Fibroblast of mammary gland (primary cell): ENCODE measurements around the gene GABRG2.

Experiments used
- DNase-seq: peaks from one replicate; pipeline ENCODE4 v3.0.0-alpha.2; 2010; ENCODE audit warnings: low read depth
- H3K4me3 ChIP-seq: 2 replicates; pipeline ENCODE4 v1.5.1; 2011; ENCODE audit warnings: low read depth, mild to moderate bottlenecking, low read length, moderate library complexity; ENCODE audit not compliant: control insufficient read depth
- CTCF ChIP-seq: conservative IDR thresholded peaks from 2 replicates; pipeline ENCODE4 v1.5.1; 2011; ENCODE audit warnings: low read depth, low read length, inconsistent platforms; ENCODE audit not compliant: control insufficient read depth, insufficient read depth

GABRG2 gene

GRCh38 chr5:162067162-162067561 lies 411 bp upstream of the GABRG2 start:
- no peak for TF ChIP-seq CTCF
- no peak overlapping the region for H3K4me3 ChIP-seq

GRCh38 chr5:162068412-162068811 lies 839 bp downstream of the GABRG2 start:
- no peak for TF ChIP-seq CTCF
- peak; percentile 1 for DNase-seq
- no peak overlapping the region for H3K4me3 ChIP-seq

More at GRCh38 chr5:162067162-162067561, 411 bp upstream of the GABRG2 start:
- no peak for DNase-seq

GRCh38 chr5:162068936-162069335 lies 1.4 kb downstream of the GABRG2 start:
- TF ChIP-seq CTCF = no peak
- DNase-seq = no peak
- no peak overlapping the region for H3K4me3 ChIP-seq

DNA sequence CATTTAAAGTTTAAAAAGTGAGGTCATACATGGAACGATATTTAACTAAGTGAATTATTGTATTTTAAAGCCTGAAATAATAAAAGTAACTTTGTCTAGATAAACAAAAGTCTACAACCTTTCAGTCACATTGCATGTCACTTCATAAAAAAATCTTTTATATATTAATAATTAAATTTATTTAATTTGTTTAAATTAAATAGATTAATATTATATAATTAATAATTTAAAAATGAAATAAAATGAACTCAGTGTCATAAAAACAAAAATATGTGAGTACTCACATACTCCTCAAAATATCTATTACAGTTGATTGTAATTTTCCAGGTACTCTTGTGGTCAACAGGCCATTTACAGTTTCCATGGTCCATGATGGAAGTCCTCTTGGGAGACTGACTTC lies 11.2 kb downstream of the GABRG2 start:
- TF ChIP-seq CTCF = no peak
- no peak overlapping the region for H3K4me3 ChIP-seq
- DNase-seq = no peak

- no peak for DNase-seq
- no peak overlapping the region for H3K4me3 ChIP-seq
- no peak for TF ChIP-seq CTCF
These were observed 23.8 kb downstream of the GABRG2 start for GRCh38 chr5:162091336-162091735.

- no peak for TF ChIP-seq CTCF
- H3K4me3 ChIP-seq = no peak overlapping the region
- no peak for DNase-seq
These were observed 28.9 kb downstream of the GABRG2 start for GRCh38 chr5:162096448-162096847.

DNA sequence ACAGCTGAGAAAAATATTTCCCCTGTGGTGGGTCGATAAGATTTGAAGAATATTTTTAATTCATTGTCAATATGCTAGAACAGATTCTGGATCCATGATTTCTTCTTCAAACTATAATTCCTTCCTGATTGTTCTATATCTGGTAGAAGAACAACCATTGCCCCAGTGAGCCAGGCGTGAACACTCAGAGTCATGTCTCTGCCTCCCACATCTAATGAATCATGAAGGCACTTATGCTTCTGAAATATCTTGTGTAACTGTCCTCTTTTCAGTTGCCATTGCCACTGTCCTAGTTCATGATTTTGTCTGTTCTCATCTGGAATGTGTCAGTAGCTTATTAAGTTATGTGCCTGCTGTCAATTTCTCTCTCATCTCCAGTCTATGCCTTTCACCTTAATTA lies 40.0 kb downstream of the GABRG2 start:
- H3K4me3 ChIP-seq = no peak overlapping the region
- DNase-seq = no peak
- TF ChIP-seq CTCF = no peak
